Right lung (tissue), 5 donors: ENCODE data around the gene PRDX1. TPM values are rescaled to one million over a fixed set of nuclear protein-coding genes. Genes with fewer than 3 reads are reported as not detected.
"Not testable (repeated sequence)": the region's sequence is repeated elsewhere in the genome, so short reads cannot be mapped to it uniquely, and the experiment has no call there.

Source experiments
- DNase-seq, 2 donors: peaks; one replicate each; pipeline ENCODE4 v3.0.0-alpha.2; 2013
- polyA plus RNA-seq, 5 donors: library from polyadenylated mRNA; unstranded; fragments of 120-200 nt; gene quantifications; one replicate each; pipeline versions ENCODE4 v1.2.1 to v1.2.3, GENCODE V29; 2013; ENCODE audit warnings: inconsistent platforms in 1 of 5, low replicate concordance in 1 of 5; ENCODE audit not compliant: insufficient read length in 5 of 5, insufficient read depth in 1 of 5

Gene PRDX1
- polyA plus RNA-seq, 5 donors = 220 to 266 (median 258) TPM

DNA sequence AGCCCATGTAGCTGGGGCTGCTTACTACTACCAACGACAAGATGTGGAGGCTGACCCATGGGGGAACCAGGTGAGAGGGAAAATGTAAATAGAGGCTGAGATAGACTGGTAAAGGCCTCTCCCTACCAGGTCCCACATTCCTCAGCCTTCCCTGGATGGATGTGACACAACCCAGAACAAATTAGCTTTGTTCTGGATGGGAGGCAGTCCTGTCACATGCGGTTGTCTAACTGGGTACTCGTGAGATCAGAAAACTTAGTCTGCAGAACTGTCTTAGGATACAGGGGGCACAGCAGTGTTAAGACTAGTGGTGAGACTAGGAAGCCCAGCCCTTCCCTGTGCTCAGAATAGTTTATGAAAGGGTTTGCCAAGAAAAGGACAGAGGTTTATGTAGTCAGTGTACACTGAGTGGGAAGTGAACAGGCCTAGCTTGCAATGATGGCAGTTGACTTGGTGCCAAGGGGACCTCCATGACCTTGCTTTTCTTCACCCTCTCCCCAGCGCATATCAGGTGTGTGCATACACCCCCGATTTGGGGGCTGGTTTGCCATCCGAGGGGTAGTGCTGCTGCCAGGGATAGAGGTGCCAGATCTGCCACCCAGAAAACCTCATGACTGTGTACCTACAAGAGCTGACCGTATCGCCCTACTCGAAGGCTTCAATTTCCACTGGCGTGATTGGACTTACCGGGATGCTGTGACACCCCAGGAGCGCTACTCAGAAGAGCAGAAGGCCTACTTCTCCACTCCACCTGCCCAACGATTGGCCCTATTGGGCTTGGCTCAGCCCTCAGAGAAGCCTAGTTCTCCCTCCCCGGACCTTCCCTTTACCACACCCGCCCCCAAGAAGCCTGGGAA, 13.2 kb downstream of the PRDX1 start:
- DNase-seq = no peak

DNA sequence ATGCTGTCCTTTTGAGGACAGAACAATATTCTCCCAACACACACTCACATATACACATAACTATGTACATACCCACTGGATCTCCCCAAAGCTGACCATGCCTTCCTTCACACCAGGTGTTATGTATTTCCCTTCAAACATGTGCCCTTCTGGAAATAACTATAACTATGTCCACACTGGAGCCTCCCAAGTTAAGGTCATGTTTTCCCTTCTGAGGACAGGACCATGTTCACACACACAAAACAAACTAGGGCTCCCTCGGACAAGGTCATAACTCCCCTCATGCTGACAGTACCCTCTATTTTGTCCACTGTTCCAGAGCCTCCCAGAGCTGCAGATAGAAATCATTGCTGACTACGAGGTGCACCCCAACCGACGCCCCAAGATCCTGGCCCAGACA, 13.8 kb downstream of the PRDX1 start:
- DNase-seq = no peak

DNA sequence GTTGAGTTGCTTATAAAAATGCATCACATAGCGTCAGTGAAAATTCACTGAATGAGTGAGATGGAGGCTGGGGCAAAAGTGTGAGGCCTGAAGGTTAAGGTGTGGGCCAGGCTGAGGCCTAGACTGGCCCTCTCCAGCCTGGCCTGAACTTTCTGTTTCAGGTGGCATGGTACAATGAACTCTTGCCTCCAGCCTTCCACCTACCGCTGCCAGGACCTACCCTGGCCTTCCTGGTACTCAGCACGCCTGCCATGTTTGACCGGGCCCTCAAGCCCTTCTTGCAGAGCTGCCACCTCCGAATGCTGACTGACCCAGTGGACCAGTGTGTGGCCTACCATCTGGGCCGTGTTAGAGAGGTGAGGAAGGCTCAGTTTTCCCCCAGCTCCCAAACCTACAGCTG, 14.5 kb downstream of the PRDX1 start:
- DNase-seq = no peak

DNA sequence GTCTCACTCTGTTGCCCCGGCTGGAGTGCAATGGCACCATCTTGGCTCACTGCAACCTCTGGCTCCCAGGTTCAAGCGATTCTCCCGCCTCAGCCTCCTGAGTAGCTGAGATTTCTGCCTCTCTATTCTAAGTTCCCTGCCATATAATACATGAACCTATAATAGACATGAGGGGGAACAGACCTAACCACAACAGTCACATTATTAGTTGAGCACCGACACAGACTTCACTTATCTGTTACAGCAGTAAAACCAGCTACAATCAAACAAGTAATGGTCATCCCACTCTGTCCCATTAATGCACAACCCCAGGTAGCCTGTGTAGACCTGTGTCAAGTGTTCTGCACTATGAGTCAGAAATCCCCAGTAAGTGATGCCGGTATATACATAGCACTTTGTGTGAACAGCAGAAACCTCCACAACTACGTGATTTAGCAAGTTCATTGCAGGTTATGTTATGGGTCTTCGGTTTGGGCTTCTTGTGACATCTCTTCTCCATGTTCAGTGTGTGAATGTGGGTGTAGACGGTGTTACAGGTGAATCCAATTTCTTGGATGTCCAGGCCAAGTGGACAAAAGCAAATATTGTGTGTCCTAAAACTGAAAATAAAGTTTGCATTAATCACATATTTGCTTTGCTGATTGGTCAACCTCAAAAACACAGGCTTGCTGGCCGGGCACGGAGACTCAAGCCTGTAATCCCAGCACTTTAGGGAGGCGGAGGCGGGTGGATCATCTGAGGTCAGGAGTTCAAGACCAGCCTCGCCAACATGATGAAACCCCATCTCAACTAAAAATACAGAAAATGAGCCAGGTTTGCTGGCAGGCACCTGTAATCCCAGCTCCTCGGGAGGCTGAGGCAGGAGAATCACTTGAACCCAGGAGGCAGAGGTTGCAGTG, 18.0 kb downstream of the PRDX1 start:
- DNase-seq = no peak

DNA sequence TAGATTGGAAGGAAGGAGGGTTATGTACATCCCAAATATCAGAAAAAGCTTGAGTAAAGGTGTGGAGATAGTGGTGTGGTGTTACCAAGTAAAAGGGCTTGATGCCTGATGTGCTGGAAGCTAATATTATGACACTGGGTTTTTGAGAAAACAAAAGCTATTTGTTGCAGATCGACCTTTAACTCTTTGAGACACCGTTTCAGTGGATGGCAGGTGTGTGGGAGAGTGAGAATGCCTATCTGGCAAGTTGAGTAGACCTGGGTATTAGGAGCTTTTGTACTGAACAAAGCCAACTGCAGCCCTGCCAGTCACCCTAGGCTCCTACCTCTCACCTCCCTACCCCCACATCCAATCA, 20.2 kb downstream of the PRDX1 start:
- no peak for DNase-seq

DNA sequence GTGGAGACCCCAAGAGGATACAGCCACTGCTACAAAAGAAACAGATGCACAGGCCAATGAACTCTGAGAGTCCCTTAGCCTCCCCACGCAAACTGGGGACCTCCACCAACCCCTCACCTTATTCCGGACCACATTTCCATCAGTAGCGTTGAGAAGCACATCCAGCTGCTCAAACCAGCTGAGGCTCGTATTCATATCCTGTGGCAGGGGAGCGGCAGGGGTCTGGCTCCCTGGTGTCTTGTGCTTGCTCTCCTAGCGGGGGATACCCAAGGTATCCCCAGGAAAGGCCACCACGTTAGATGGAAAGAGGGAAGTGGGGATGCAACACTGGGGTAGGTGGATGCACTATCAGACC, 22.3 kb downstream of the PRDX1 start:
- DNase-seq = no peak

DNA sequence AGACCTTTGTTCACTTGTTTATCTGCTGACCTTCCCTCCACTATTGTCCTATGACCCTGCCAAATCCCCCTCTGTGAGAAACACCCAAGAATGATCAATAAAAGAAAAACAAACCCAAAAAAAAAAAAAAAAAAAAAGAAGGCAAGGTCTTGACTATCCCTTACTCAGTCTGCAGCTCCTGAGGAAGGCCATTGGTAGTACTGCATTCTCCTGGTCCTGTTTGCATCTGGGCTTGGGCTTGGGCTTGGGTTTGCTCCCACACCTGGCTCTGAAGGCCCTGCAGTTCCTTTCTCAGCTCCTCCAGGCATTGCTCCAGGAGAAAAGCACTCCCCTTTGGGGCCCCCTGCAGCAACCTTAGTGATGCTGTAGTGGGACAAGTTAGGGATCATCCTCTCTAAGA, 23.4 kb downstream of the PRDX1 start:
- no peak for DNase-seq

DNA sequence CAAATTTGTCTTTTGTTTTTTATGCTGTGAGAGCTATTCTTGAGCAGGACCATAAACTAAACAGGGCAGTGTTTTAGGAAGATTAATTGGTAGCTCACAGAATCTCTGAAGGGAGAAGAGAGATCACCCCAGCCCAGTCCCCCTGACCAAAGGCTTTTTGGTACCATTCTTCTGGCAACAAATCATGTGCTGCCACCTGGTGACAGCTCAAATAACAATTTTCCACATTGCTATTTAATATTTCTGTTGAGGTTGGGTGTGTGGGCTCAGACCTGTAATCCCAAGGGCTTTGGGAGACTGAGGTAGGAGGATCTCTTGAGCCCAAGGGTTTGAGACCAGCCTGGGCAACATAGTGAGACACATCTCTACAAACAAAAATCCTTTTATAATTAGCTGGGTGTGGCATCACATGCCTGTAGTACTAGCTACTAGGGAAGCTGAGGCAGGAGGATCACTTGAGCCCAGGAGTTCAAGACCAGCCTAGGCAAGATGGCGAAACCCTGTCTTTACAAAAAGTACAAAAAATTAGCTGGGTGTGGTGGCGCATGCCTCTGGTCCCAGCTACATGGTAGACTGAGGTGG, 28.5 kb downstream of the PRDX1 start:
- peak; percentile 38 to 59 for DNase-seq

DNA sequence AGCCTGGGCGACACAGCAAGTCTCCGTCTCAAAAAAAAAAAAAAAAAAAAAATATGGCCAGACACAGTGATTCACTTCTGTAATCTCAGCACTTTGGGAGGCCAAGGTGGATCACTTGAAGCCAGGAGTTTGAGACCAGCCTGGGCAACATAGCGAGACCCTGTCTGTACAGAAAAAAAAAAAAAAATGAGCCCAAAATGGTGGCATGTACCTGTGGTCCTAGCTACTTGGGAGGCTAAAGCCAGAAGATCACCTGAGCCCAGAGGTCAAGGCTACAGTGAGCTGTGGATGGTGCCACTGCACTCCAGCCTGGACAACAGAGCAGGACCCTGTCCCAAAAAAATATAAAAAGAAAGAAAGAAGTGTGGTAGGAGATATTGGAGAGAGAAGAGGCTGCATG, 29.0 kb downstream of the PRDX1 start:
- DNase-seq = no peak

DNA sequence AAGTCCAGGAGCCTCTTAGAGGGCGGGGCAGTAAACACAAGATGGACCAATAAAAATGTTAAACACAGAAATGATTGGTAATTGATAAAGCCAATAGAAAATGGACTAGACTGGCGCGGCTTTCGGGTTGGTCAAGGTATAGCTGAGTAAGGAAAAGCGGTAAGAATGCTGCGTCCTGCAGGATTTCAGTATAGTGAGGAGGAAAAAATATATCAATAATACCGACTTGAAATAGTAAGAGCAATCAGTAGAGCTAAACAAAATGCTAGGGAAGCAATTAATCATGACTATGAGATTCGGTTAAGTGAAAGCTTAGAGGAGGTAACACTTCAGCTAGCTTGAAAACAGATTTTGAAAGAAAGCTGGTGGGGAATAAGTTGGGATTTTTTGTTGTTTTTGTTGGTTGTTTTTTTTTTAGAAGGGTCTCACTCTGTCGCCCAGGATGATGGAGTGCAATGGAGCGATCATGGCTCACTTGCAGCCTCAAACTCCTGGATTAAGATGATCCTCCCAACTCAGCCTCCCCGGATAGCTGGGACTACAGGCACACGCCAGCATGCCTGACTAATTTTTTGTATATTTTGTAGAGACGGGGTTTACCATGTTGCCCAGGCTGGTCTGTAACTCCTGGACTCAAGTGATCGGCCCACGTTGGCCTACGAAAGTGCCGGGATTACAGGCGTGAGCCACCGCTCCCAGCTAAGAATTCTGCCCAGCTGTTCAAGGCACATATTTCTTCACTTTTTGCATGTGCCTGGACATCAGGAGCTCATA, 30.0 kb downstream of the PRDX1 start:
- DNase-seq = no peak

DNA sequence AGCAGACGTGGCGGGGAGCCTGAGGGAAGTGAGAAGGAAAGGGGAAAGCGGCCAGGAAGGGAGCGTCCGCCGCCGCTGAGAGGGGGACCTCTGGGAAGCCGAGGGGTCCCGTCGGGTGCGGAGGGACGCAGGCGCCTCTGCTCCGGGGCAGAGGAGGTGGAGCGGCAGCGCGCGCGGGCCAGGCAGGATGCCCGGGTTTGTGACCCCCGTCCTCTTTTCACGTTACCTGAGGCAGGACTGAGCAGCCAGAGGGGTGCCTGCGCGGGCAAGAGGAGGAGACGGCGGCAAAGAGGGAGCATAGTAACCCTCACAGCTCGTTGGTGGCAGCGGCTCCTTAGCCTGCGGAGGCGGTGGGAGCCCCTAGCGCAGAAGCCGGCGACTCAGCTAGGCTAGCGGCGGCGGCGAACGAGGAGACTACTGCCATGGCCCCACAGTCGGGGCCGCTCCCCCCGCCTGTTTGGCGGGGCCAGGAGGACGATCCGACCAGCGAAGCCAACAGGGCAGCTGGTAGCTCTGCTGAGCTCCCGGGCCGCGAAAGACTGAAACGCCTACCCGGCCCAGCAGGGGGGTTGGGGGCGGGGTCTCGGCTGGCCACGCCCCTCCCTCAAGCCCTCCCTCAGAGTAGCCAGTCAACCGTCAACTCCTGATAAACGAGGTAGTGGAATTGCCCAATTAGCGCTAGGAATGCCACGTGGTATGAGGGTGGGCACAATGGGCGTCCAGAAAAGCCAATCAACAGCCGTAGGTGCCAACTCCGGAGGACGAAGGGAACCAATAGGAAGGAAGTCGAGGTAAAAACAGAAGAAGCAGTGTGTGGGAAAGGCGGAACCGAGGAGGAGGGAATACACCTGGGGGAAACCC, 30.8 kb downstream of the PRDX1 start, which contains the start of gene TESK2:
TESK2 (minus strand) TSS at position 538 of the 861 bp plus-strand sequence. CDS start 33,378 bp downstream, outside the sequence.
- peak; percentile 98 to 99 for DNase-seq

DNA sequence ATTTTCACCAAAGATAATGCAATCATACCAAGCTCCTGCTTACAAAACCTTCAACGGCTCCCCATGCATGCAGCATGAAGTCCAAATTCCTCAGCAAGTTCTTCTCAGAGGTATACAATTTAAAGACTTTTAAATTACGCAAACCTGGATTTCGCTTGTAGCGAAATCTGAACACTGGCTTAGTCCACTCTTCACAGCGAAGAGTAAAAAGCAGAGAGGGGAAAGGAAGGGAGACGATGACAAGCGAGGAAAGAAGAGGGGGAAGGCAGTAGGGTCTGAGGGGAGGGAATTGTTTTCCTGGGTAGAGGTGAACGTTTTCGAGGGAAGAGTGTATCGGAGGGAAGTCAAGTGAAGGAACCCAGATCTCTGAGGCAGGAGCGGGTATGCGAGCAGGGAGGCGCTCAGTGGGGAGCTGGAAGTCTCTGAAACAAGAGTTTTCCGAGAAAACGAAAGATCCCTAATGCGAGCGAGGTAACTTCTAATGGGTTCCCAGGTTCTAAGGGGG, 31.5 kb downstream of the PRDX1 start:
- peak; percentile 12 to 34 for DNase-seq

DNA sequence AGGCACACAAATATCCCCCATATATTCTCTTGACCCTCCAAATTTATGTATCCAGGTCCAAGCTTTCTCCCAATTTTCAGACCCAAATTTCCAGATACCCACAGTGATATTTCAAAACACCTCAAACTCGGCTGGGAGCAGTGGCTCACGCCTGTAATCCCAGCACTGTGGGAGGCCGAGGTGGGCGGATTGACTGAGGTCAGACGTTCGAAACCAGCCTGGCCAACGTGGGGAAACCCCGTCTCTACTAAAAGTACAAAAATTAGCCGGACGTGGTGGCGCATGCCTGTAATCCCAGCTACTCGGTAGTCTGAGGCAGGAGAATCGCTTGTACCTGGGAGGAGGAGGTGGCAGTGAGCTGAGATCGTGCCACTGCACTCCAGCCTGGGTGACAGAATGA, 32.3 kb downstream of the PRDX1 start:
- not testable (repeated sequence) for DNase-seq

DNA sequence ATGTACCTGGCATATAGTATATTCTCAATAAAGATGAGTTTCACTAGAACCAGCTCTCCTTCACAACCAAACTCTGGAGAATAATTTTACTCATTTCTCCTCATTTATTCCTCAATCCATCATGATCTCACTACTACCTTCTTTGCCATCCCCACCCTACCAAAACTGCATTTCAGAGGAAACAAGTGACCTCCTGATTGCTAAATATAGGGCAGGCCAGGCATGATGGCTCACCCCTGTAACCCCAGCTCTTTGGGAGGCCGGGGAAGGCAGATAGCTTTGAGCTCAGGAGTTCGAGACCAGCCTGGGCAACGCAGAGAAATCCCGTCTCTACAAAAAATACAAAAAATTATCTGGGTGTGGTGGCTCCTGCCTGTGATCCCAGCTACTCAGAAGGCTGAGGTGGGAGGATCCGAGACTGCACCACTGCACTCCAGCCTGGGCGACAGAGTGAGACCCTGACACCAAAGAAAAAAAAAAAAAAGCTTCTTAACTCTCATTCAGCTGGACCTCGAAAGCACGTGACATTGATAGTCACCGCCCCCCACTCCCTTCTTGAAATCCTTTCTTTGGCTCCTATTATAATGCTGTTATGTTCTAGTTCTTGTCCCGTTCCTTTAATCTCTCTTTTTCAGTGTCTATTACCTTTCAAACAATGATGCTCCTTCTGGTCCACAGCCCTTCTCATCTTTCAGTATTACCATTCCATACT, 32.9 kb downstream of the PRDX1 start:
- DNase-seq = no peak

DNA sequence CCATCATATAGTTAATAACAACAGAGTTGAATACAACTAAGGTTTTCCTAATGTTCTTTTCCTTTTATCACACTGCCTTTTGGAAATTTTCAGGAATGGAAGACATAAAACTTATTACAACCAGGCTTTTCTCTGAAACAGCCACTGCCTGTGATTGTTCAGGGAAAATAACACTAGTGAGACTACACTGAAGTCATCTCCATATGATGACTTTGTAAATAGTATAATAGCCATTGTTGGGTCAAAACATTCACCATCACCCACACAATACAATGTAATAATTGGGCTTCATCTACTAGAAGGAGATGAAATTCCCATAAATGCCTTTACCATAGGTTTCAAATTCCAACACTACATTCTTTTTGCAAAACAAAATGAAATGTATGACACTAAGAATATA, 35.7 kb downstream of the PRDX1 start:
- no peak for DNase-seq

DNA sequence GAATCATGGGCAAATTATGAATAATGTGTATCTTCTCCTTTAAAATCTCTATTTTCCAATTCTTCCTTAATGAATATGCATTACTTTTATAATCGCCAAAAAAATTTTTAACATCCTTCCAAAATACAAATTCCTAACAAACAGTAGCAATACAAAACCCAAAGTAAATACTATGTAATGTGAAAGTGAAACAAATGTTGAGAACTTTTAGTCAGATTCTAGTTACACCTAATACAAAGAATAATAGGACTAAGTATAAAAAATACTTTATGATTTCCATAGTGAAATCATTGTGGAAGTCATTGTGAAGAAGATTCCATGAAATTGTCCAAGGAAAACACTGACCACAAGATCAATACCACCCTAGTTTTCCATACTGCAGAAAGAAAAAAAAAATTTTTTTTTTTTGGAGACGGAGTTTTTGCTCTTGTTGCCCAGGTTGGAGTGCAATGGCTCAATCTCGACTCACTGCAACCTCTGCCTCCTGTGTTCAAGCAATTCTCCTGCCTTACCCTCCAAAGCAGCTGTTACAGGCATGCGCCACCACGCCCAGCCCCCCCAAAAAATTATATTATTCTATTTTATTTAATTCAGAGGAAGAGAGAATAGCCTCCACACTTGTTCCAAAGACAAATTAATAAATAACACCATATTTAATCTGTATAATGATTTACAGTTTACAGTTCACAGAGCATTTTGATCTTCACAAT, 42.5 kb downstream of the PRDX1 start:
- DNase-seq = no peak

DNA sequence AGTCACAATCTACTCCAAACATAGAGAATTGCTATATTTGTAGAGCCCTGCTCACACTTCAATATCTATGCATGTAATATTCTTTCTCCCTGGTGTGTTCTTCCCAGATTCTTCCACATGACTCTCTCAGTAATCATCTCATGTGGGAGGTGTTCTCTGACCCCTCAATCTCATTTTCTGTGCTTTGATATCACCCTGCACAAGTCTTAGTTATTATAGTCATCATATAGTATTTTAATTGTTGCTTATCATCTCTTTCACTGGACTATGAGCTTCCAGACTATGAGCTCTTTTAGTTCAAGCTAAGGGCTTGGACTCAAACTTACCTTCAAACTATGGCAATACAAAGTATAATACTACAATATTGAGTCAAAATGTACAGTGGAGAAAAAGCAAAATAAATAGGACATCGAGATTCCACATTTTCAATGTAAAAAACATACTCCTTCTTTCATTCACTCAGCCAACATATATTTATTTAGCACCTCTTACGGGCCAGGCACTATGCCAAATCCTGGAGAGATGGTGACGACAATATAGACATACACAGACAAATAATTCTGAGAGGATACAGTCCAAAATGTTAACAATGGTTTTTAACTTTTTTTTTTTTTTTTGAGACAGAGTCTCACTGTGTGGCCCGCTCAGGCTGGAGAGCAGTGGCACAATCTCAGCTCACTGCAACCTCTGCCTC, 43.4 kb downstream of the PRDX1 start:
- DNase-seq = no peak

DNA sequence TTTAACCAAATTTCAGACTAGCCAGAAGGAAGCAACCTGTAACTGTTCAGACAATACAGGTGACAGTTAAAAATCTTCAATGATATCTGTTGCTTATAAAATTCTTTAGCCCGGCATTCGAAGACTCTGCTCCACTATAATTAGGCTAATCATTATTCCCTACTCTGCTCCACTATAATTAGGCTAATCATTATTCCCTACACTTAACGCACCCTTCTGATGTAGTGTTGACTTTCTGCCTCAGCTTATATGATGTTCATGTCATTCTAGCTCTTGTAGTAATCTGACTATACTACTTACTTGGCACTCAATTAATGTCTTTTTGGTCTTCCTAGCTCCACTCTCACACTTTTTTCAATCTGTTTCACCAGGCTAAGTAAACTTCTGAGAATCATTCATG, 44.0 kb downstream of the PRDX1 start:
- no peak for DNase-seq

DNA sequence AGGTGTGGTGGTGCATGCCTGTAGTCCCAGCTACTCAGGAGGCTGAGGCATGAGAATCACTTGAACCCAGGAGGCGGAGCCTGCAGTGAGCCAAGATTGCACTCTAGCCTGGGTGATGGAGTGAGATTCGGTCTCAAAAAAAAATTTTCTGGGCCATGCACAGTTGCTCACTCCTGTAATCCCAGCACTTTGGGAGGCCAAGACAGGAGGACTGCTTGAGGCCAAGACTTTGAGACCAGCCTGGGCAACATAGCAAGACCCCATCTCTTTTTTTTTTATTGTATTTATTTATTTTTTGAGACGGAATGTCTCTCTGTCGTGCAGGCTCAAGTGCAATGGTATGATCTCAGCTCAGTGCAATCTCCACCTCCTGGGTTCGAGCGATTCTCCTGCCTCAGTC, 47.5 kb downstream of the PRDX1 start:
- not testable (repeated sequence) for DNase-seq
